Body of pancreas (tissue), 4 donors: ENCODE measurements around the gene SLC12A1.

Experiments used
- POLR2A ChIP-seq, 3 donors: fragments of 450-650 bp; IDR thresholded peaks; one replicate each; pipeline ENCODE4 v1.6.1; 2016; ENCODE audit warnings: antibody characterized with exemption in 3 of 3, mild to moderate bottlenecking in 2 of 3
- TF ChIP-seq, protein P1 (sequence below), 7 experiments: fragments of 450-650 bp in 4 of 7; fragments of 200-600 bp in 3 of 7; sonication (generic) in 3 of 7; IDR thresholded peaks; one replicate each; pipeline ENCODE4 v1.5.1; 2016 to 2019; ENCODE audit warnings: antibody characterized with exemption in 7 of 7

DNA sequence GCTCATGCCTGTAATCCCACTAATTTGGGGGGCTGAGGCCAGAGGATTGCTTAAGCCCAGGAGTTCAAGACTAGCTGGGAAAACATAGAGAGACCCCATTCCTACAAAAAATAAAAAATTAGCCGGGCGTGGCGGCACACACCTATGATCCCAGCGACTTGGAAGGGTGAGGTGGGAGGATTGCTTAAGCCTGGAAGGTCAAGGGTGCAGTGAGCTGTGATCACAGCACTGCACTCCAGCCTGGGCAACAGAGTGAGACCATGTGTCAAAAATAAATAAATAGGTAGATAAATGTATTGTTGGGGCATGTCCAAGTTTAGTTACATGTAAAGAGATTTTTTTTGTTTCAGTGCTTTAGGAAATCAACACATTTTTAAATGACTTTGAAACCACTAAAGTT, 36.4 kb downstream of the SLC12A1 start:
- TF ChIP-seq POLR2A (IDR thresholded peaks at IDR 0.05) = no peak
- TF ChIP-seq, protein P1, sequence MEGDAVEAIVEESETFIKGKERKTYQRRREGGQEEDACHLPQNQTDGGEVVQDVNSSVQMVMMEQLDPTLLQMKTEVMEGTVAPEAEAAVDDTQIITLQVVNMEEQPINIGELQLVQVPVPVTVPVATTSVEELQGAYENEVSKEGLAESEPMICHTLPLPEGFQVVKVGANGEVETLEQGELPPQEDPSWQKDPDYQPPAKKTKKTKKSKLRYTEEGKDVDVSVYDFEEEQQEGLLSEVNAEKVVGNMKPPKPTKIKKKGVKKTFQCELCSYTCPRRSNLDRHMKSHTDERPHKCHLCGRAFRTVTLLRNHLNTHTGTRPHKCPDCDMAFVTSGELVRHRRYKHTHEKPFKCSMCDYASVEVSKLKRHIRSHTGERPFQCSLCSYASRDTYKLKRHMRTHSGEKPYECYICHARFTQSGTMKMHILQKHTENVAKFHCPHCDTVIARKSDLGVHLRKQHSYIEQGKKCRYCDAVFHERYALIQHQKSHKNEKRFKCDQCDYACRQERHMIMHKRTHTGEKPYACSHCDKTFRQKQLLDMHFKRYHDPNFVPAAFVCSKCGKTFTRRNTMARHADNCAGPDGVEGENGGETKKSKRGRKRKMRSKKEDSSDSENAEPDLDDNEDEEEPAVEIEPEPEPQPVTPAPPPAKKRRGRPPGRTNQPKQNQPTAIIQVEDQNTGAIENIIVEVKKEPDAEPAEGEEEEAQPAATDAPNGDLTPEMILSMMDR (IDR thresholded peaks at IDR 0.05) = no peak
